Gastrocnemius medialis (tissue), 4 donors: ENCODE measurements around the gene ERP29. TPM values are rescaled to one million over a fixed set of nuclear protein-coding genes. Genes with fewer than 3 reads are reported as not detected.
A peak's percentile ranks its signal among the peaks of the same experiment; 100 is the strongest.
"Not testable (repeated sequence)": the region's sequence is repeated elsewhere in the genome, so short reads cannot be mapped to it uniquely, and the experiment has no call there.

Source experiments
- ATAC-seq, 2 donors: fragments of 150-250 bp; one replicate each; pipeline ENCODE4 v1.9.1; 2016
- DNase-seq, 2 donors: peaks; one replicate each; pipeline ENCODE4 v3.0.0-alpha.2; 2019
- H3K27ac ChIP-seq, 4 donors: fragments of 200-600 bp; sonication (generic); 1 replicate in 1 of 4; 2 replicates in 3 of 4; pipeline ENCODE4 v1.5.1; 2016 to 2018; ENCODE audit warnings: mild to moderate bottlenecking in 2 of 4, moderate library complexity in 1 of 4
- H3K27me3 ChIP-seq, 3 donors: fragments of 200-600 bp; sonication (generic) in 2 of 3; 1 replicate in 1 of 3; 2 replicates in 2 of 3; pipeline versions ENCODE4 v1.5.1 to v1.6.0; 2016 to 2019; ENCODE audit warnings: mild to moderate bottlenecking in 1 of 3, moderate library complexity in 1 of 3
- H3K36me3 ChIP-seq, 2 donors: fragments of 200-600 bp; sonication (generic) in 1 of 2; one replicate each; pipeline ENCODE4 v1.5.1; 2017 to 2018
- H3K4me1 ChIP-seq, 2 donors: fragments of 200-600 bp; sonication (generic) in 1 of 2; one replicate each; pipeline ENCODE4 v1.5.1; 2016 to 2017; ENCODE audit warnings: mild to moderate bottlenecking in 2 of 2
- H3K4me3 ChIP-seq, 4 donors: fragments of 200-600 bp; sonication (generic) in 3 of 4; 1 replicate in 1 of 4; 2 replicates in 3 of 4; pipeline ENCODE4 v1.5.1; 2016 to 2019; ENCODE audit warnings: mild to moderate bottlenecking in 2 of 4
- H3K9me3 ChIP-seq, 3 donors: fragments of 200-600 bp; sonication (generic) in 2 of 3; 1 replicate in 1 of 3; 2 replicates in 2 of 3; pipeline ENCODE4 v1.5.1; 2016 to 2019
- CTCF ChIP-seq, 5 experiments: fragments of 450-650 bp in 3 of 5; fragments of 200-600 bp in 2 of 5; sonication (generic) in 2 of 5; IDR thresholded peaks in 4 of 5; conservative IDR thresholded peaks in 1 of 5; 1 replicate in 4 of 5; 2 replicates in 1 of 5; pipeline ENCODE4 v1.5.1; 2016 to 2019; ENCODE audit warnings: antibody characterized with exemption in 5 of 5, mild to moderate bottlenecking in 3 of 5, moderate library complexity in 3 of 5
- POLR2A ChIP-seq, 2 donors: fragments of 450-650 bp; IDR thresholded peaks; one replicate each; pipeline ENCODE4 v1.6.1; 2017; ENCODE audit warnings: antibody characterized with exemption in 2 of 2, mild to moderate bottlenecking in 2 of 2, moderate library complexity in 2 of 2
- in situ Hi-C, 4 donors: fragments of 200-750 bp; cut with MboI; loops; one replicate each; pipeline versions ENCODE4 v1.15.0 to v1.8.0; 2017; ENCODE audit warnings: low sequenced_read_pairs in 4 of 4
- intact Hi-C: fragments of 100-400 bp; cut with DNase I; formaldehyde crosslinking; loops from one replicate; pipeline ENCODE4 v1.15.1; 2023; ENCODE audit warnings: low total_unique reads
- total RNA-seq, 4 donors: library from RNA; depleted of rRNA; stranded (reverse); fragments of >200 nt; gene quantifications; one replicate each; pipeline versions ENCODE4 v1.1.0 to v1.2.3, GENCODE V29; 2016

The ERP29 gene
- total RNA-seq, 4 donors from 2014 or later, result 9.9 to 20.9 (median 16.8) TPM

DNA sequence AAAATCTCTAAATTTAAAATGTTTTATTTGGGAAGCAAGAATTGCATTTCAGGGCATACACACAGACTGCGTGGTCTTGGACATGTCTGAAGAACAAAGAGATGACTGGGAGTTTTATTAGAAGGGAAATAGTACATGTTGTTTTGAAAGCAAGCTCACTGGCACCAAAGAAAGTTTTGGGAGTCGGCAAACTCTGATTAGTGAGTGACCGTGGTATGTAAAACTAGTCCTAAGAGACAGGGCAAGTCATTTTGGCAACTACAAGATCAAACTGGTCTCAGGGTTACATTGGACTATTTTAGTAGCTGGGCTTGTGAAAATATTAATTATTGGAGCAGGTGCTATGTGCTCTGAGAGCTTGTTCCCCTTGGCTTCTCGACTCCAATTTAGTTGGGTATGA lies 15.2 kb upstream of the ERP29 start:
- no peak for ATAC-seq
- Histone ChIP-seq H3K27me3 (no peaks in the 10 kb centered on the region), H3K27ac (peak overlapping the region in 1 of 4 donors; percentile 43), H3K4me1 (peaks cover 0 to 3% of the 10 kb centered on the region in 2 donors), H3K36me3 (no peaks in the 10 kb centered on the region), H3K9me3 (no peaks in the 10 kb centered on the region), H3K4me3 (no peak overlapping the region)
- TF ChIP-seq POLR2A (IDR thresholded peaks at IDR 0.05), result no peak
- no peak for TF ChIP-seq CTCF (IDR thresholded peaks at IDR 0.05 in 4 of 5, conservative IDR thresholded peaks at IDR 0.05 in 1 of 5)
- intact Hi-C loops, result no loop called here
- in situ Hi-C loops, result no loop called here
- no peak for DNase-seq

DNA sequence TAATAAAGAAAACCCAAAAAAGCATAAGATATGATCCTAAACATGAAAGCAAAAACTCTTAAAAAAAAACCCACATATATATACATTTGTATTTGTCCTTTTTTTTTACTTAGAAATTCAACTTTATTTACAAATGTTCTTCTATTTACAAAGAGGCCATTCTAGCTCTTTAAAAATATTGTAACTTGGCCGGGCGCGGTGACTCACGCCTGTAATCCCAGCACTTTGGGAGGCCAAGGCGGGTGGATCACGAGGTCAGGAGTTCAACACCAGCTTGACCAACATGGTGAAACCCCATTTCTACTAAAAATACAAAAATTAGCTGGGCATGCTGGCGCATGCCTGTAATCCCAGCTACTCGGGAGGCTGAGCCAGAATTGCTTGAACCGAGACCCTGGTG lies 14.1 kb upstream of the ERP29 start:
- H3K9me3 ChIP-seq, intact Hi-C loops, H3K36me3 ChIP-seq, H3K27me3 ChIP-seq, H3K4me1 ChIP-seq, ATAC-seq, H3K4me3 ChIP-seq, H3K27ac ChIP-seq, in situ Hi-C loops, DNase-seq: not testable (repeated sequence)

DNA sequence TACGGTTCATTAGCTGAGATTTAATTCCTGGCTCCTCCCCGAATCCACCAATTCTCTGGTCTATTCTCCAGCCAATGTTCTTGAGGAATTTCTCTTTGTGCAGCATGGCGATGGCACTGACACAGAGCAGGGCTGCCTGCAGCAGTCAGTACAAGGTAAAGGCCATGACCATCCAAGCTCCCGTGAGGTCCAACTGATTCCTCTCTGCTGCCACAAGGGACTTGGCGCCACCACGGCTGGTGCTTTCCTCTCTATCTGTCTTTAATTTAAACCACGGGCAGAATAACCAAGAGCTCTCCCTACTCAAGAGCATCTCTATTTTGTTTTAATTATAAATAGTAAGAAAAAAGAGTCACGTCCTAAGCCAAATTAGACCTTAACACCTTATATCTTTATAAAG lies 12.4 kb upstream of the ERP29 start:
- Histone ChIP-seq H3K27me3 (no peaks in the 10 kb centered on the region), H3K36me3 (no peaks in the 10 kb centered on the region), H3K4me3 (no peak overlapping the region), H3K27ac (no peak overlapping the region), H3K4me1 (no peaks in the 10 kb centered on the region), H3K9me3 (no peaks in the 10 kb centered on the region)
- DNase-seq, result no peak
- intact Hi-C loops (no loop called here), in situ Hi-C loops (no loop called here)
- ATAC-seq, result no peak
- TF ChIP-seq POLR2A (IDR thresholded peaks at IDR 0.05) (no peak), CTCF (IDR thresholded peaks at IDR 0.05 in 4 of 5, conservative IDR thresholded peaks at IDR 0.05 in 1 of 5) (no peak)

GRCh38 chr12:112001576-112001975 lies 11.7 kb upstream of the ERP29 start:
- no peak overlapping the region for H3K27ac ChIP-seq
- in situ Hi-C loops (no loop called here), intact Hi-C loops (no loop called here)
- H3K9me3 ChIP-seq, result no peaks in the 10 kb centered on the region
- ATAC-seq (no peak), DNase-seq (no peak)
- no peaks in the 10 kb centered on the region for H3K36me3 ChIP-seq
- H3K4me3 ChIP-seq, result no peak overlapping the region
- H3K4me1 ChIP-seq, result no peaks in the 10 kb centered on the region
- TF ChIP-seq POLR2A (IDR thresholded peaks at IDR 0.05) (no peak), CTCF (IDR thresholded peaks at IDR 0.05 in 4 of 5, conservative IDR thresholded peaks at IDR 0.05 in 1 of 5) (no peak)
- no peaks in the 10 kb centered on the region for H3K27me3 ChIP-seq

- no peaks in the 10 kb centered on the region for H3K36me3 ChIP-seq
- ATAC-seq (no peak), DNase-seq (no peak)
- H3K27ac ChIP-seq, result no peak overlapping the region
- no peak for TF ChIP-seq POLR2A (IDR thresholded peaks at IDR 0.05)
- no peak for TF ChIP-seq CTCF (IDR thresholded peaks at IDR 0.05 in 4 of 5, conservative IDR thresholded peaks at IDR 0.05 in 1 of 5)
- H3K9me3 ChIP-seq, result no peaks in the 10 kb centered on the region
- H3K4me3 ChIP-seq, result no peak overlapping the region
- no peaks in the 10 kb centered on the region for H3K27me3 ChIP-seq
- in situ Hi-C loops (no loop called here), intact Hi-C loops (no loop called here)
- peaks cover 0 to 3% of the 10 kb centered on the region in 2 donors for H3K4me1 ChIP-seq
Observed at GRCh38 chr12:112004041-112004440, 9.2 kb upstream of the ERP29 start.
